ENCODE data around the gene MROH2A.

Gene MROH2A

GRCh38 chr2:233768076-233768475 lies 10.1 kb upstream of the MROH2A start:
- no peak overlapping the region for H3K4ac ChIP-seq (ENCODE audit: low read depth, low read length)
- WGBS (ENCODE audit: extremely low coverage, insufficient coverage, insufficient read length): no CpG with 5 or more reads among the region's 4 CpGs
- H3K18ac ChIP-seq (ENCODE audit: low read length): no peak overlapping the region
- H3K14ac ChIP-seq (ENCODE audit: low read length): no peak overlapping the region
- no peak overlapping the region for H3K27ac ChIP-seq (ENCODE audit: low read depth, low read length)
- H3K9ac ChIP-seq (ENCODE audit: low read length): no peak overlapping the region
- H3K23ac ChIP-seq (ENCODE audit: low read length): no peak overlapping the region
- no peak overlapping the region for H3K4me2 ChIP-seq (ENCODE audit: low read length)
- H4K91ac ChIP-seq (ENCODE audit: low read depth, low read length): no peak overlapping the region
- H3K4me3 ChIP-seq (ENCODE audit: low read depth, low read length): no peak overlapping the region
- H3K79me2 ChIP-seq (ENCODE audit: control insufficient read depth, insufficient read depth, low read length, poor library complexity): no peaks in the 10 kb centered on the region
- H3K79me1 ChIP-seq (ENCODE audit: low read length): no peaks in the 10 kb centered on the region
- H2AK5ac ChIP-seq (ENCODE audit: low read length): no peak overlapping the region
- H3K36me3 ChIP-seq (ENCODE audit: control insufficient read depth in 1 of 2, insufficient read depth in 2 of 2, low read length in 2 of 2): no peaks in the 10 kb centered on the region
- no peak overlapping the region for H2BK12ac ChIP-seq (ENCODE audit: low read length)
- H2BK5ac ChIP-seq (ENCODE audit: low read depth, low read length, poor library complexity): no peak overlapping the region
- no peaks in the 10 kb centered on the region for H3K27me3 ChIP-seq (ENCODE audit: insufficient read depth, low read length)
- no peaks in the 10 kb centered on the region for H3K4me1 ChIP-seq (ENCODE audit: control insufficient read depth in 1 of 2, insufficient read depth in 2 of 2, low read length in 2 of 2)
- no peak overlapping the region for H2BK120ac ChIP-seq (ENCODE audit: insufficient read depth, low read length, poor library complexity)
- peaks cover 7% of the 10 kb centered on the region for H3K9me3 ChIP-seq (ENCODE audit: insufficient read depth, low read depth, low read length)
- no peak overlapping the region for H2AFZ ChIP-seq (ENCODE audit: insufficient read depth, low read length, poor library complexity)
- no peak overlapping the region for H4K8ac ChIP-seq (ENCODE audit: low read depth, low read length)
- no peak overlapping the region for H4K12ac ChIP-seq (ENCODE audit: low read depth, low read length)
- no peak for DNase-seq

- Histone ChIP-seq H3K79me1 (ENCODE audit: low read length) (no peaks in the 10 kb centered on the region), H2AK5ac (ENCODE audit: low read length) (no peak overlapping the region), H3K4me2 (ENCODE audit: low read length) (no peak overlapping the region), H3K4me1 (ENCODE audit: control insufficient read depth in 1 of 2, insufficient read depth in 2 of 2, low read length in 2 of 2) (no peaks in the 10 kb centered on the region), H3K23ac (ENCODE audit: low read length) (no peak overlapping the region), H4K91ac (ENCODE audit: low read depth, low read length) (no peak overlapping the region), H3K14ac (ENCODE audit: low read length) (no peak overlapping the region), H3K36me3 (ENCODE audit: control insufficient read depth in 1 of 2, insufficient read depth in 2 of 2, low read length in 2 of 2) (no peaks in the 10 kb centered on the region), H4K8ac (ENCODE audit: low read depth, low read length) (no peak overlapping the region), H3K9me3 (ENCODE audit: insufficient read depth, low read depth, low read length) (peaks cover 7% of the 10 kb centered on the region), H3K9ac (ENCODE audit: low read length) (no peak overlapping the region), H4K12ac (ENCODE audit: low read depth, low read length) (no peak overlapping the region), H3K27ac (ENCODE audit: low read depth, low read length) (no peak overlapping the region), H3K4ac (ENCODE audit: low read depth, low read length) (no peak overlapping the region), H3K27me3 (ENCODE audit: insufficient read depth, low read length) (no peaks in the 10 kb centered on the region), H2BK120ac (ENCODE audit: insufficient read depth, low read length, poor library complexity) (no peak overlapping the region), H2BK12ac (ENCODE audit: low read length) (no peak overlapping the region), H3K18ac (ENCODE audit: low read length) (no peak overlapping the region), H3K4me3 (ENCODE audit: low read depth, low read length) (no peak overlapping the region), H2AFZ (ENCODE audit: insufficient read depth, low read length, poor library complexity) (no peak overlapping the region), H3K79me2 (ENCODE audit: control insufficient read depth, insufficient read depth, low read length, poor library complexity) (no peaks in the 10 kb centered on the region), H2BK5ac (ENCODE audit: low read depth, low read length, poor library complexity) (no peak overlapping the region)
- DNase-seq: no peak
- no CpG with 5 or more reads among the region's 9 CpGs for WGBS (ENCODE audit: extremely low coverage, insufficient coverage, insufficient read length)
Observed at GRCh38 chr2:233769260-233769659, 8.9 kb upstream of the MROH2A start.

DNA sequence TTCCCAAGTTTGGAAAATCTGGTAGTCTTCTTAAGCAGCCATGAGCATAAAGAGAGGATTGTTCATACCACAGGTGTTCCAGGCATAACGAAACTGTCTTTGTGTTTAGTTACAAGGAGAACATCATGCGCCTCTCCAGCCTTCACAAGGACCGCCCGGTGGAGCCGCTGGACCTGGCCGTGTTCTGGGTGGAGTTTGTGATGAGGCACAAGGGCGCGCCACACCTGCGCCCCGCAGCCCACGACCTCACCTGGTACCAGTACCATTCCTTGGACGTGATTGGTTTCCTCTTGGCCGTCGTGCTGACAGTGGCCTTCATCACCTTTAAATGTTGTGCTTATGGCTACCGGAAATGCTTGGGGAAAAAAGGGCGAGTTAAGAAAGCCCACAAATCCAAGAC lies 6.0 kb upstream of the MROH2A start:
- no peak overlapping the region for H4K91ac ChIP-seq (ENCODE audit: low read depth, low read length)
- H3K4me3 ChIP-seq (ENCODE audit: low read depth, low read length): no peak overlapping the region
- H3K4me2 ChIP-seq (ENCODE audit: low read length): no peak overlapping the region
- H3K4ac ChIP-seq (ENCODE audit: low read depth, low read length): no peak overlapping the region
- no peak overlapping the region for H4K12ac ChIP-seq (ENCODE audit: low read depth, low read length)
- H3K9me3 ChIP-seq (ENCODE audit: insufficient read depth, low read depth, low read length): peaks cover 13% of the 10 kb centered on the region
- no peaks in the 10 kb centered on the region for H3K79me2 ChIP-seq (ENCODE audit: control insufficient read depth, insufficient read depth, low read length, poor library complexity)
- H3K36me3 ChIP-seq (ENCODE audit: control insufficient read depth in 1 of 2, insufficient read depth in 2 of 2, low read length in 2 of 2): no peaks in the 10 kb centered on the region
- H3K27ac ChIP-seq (ENCODE audit: low read depth, low read length): no peak overlapping the region
- no peaks in the 10 kb centered on the region for H3K27me3 ChIP-seq (ENCODE audit: insufficient read depth, low read length)
- no peaks in the 10 kb centered on the region for H3K4me1 ChIP-seq (ENCODE audit: control insufficient read depth in 1 of 2, insufficient read depth in 2 of 2, low read length in 2 of 2)
- H2AFZ ChIP-seq (ENCODE audit: insufficient read depth, low read length, poor library complexity): no peak overlapping the region
- no peak overlapping the region for H3K18ac ChIP-seq (ENCODE audit: low read length)
- H2BK12ac ChIP-seq (ENCODE audit: low read length): no peak overlapping the region
- H3K14ac ChIP-seq (ENCODE audit: low read length): no peak overlapping the region
- H2BK120ac ChIP-seq (ENCODE audit: insufficient read depth, low read length, poor library complexity): no peak overlapping the region
- H3K9ac ChIP-seq (ENCODE audit: low read length): no peak overlapping the region
- H2AK5ac ChIP-seq (ENCODE audit: low read length): no peak overlapping the region
- WGBS (ENCODE audit: extremely low coverage, insufficient coverage, insufficient read length): no CpG with 5 or more reads among the region's 16 CpGs
- H3K79me1 ChIP-seq (ENCODE audit: low read length): no peaks in the 10 kb centered on the region
- peak in 1 of 2 donors; percentile 1 for DNase-seq
- H3K23ac ChIP-seq (ENCODE audit: low read length): no peak overlapping the region
- H2BK5ac ChIP-seq (ENCODE audit: low read depth, low read length, poor library complexity): no peak overlapping the region
- no peak overlapping the region for H4K8ac ChIP-seq (ENCODE audit: low read depth, low read length)

DNA sequence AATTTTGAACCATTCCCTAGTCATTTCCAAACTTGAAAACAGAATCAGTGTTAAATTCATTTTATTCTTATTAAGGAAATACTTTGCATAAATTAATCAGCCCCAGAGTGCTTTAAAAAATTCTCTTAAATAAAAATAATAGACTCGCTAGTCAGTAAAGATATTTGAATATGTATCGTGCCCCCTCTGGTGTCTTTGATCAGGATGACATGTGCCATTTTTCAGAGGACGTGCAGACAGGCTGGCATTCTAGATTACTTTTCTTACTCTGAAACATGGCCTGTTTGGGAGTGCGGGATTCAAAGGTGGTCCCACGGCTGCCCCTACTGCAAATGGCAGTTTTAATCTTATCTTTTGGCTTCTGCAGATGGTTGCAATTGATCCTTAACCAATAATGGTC lies 5.5 kb upstream of the MROH2A start:
- Histone ChIP-seq H3K4ac (ENCODE audit: low read depth, low read length) (no peak overlapping the region), H3K18ac (ENCODE audit: low read length) (no peak overlapping the region), H2AK5ac (ENCODE audit: low read length) (no peak overlapping the region), H3K9ac (ENCODE audit: low read length) (no peak overlapping the region), H2BK120ac (ENCODE audit: insufficient read depth, low read length, poor library complexity) (no peak overlapping the region), H3K27ac (ENCODE audit: low read depth, low read length) (no peak overlapping the region), H3K23ac (ENCODE audit: low read length) (no peak overlapping the region), H4K8ac (ENCODE audit: low read depth, low read length) (no peak overlapping the region), H2BK5ac (ENCODE audit: low read depth, low read length, poor library complexity) (no peak overlapping the region), H2BK12ac (ENCODE audit: low read length) (no peak overlapping the region), H3K79me2 (ENCODE audit: control insufficient read depth, insufficient read depth, low read length, poor library complexity) (no peaks in the 10 kb centered on the region), H3K4me3 (ENCODE audit: low read depth, low read length) (no peak overlapping the region), H3K36me3 (ENCODE audit: control insufficient read depth in 1 of 2, insufficient read depth in 2 of 2, low read length in 2 of 2) (no peaks in the 10 kb centered on the region), H3K4me1 (ENCODE audit: control insufficient read depth in 1 of 2, insufficient read depth in 2 of 2, low read length in 2 of 2) (no peaks in the 10 kb centered on the region), H3K9me3 (ENCODE audit: insufficient read depth, low read depth, low read length) (peaks cover 15% of the 10 kb centered on the region), H3K4me2 (ENCODE audit: low read length) (no peak overlapping the region), H3K14ac (ENCODE audit: low read length) (no peak overlapping the region), H2AFZ (ENCODE audit: insufficient read depth, low read length, poor library complexity) (no peak overlapping the region), H3K27me3 (ENCODE audit: insufficient read depth, low read length) (no peaks in the 10 kb centered on the region), H4K12ac (ENCODE audit: low read depth, low read length) (no peak overlapping the region), H4K91ac (ENCODE audit: low read depth, low read length) (no peak overlapping the region), H3K79me1 (ENCODE audit: low read length) (no peaks in the 10 kb centered on the region)
- no CpG with 5 or more reads among the region's 5 CpGs for WGBS (ENCODE audit: extremely low coverage, insufficient coverage, insufficient read length)
- no peak for DNase-seq
